Hematopoietic multipotent progenitor cell treated with erythropoietin and hydrocortisone succinate and interleukin-3 and kit ligand, for 4 days (in vitro differentiated cells): ENCODE measurements around the gene KLHL22.
"Not testable (repeated sequence)": the region's sequence is repeated elsewhere in the genome, so short reads cannot be mapped to it uniquely, and the experiment has no call there.

Experiments used
- DNase-seq: peaks from one replicate; pipeline ENCODE4 v3.0.0-alpha.2; 2015

The KLHL22 gene

GRCh38 chr22:20430720-20431510 is 64.7 kb downstream of the KLHL22 start:
- DNase-seq: peak; percentile 92

- no peak for DNase-seq
Observed at GRCh38 chr22:20430101-20430719, 65.4 kb downstream of the KLHL22 start.

GRCh38 chr22:20429254-20430100 is 66.1 kb downstream of the KLHL22 start:
- DNase-seq: peak; percentile 87

- DNase-seq: no peak
Observed at GRCh38 chr22:20428496-20429253, 66.9 kb downstream of the KLHL22 start.

- DNase-seq: no peak
Observed at GRCh38 chr22:20427945-20428417, 67.6 kb downstream of the KLHL22 start.

GRCh38 chr22:20427104-20427944 is 68.3 kb downstream of the KLHL22 start:
- no peak for DNase-seq

- DNase-seq: no peak
Observed at GRCh38 chr22:20426259-20426615, 69.4 kb downstream of the KLHL22 start.

GRCh38 chr22:20425566-20426258 is 69.9 kb downstream of the KLHL22 start:
- DNase-seq: peak; percentile 47

GRCh38 chr22:20424932-20425565 is 70.5 kb downstream of the KLHL22 start:
- DNase-seq: peak; percentile 68

- DNase-seq: no peak
Observed at GRCh38 chr22:20424568-20424931, 71.0 kb downstream of the KLHL22 start.

- DNase-seq: no peak
Observed at GRCh38 chr22:20423906-20424551, 71.6 kb downstream of the KLHL22 start.

GRCh38 chr22:20423008-20423905 is 72.3 kb downstream of the KLHL22 start:
- DNase-seq: no peak

- DNase-seq: peak; percentile 75
Observed at GRCh38 chr22:20422271-20423007, 73.2 kb downstream of the KLHL22 start.

- DNase-seq: no peak
Observed at GRCh38 chr22:20421507-20421874, 74.1 kb downstream of the KLHL22 start.

- DNase-seq: no peak
Observed at GRCh38 chr22:20420157-20420842, 75.3 kb downstream of the KLHL22 start.

- DNase-seq: no peak
Observed at GRCh38 chr22:20419664-20419951, 76.0 kb downstream of the KLHL22 start.

GRCh38 chr22:20418211-20418788 is 77.3 kb downstream of the KLHL22 start:
- peak; percentile 80 for DNase-seq

GRCh38 chr22:20415699-20416098 is 79.9 kb downstream of the KLHL22 start:
- DNase-seq: not testable (repeated sequence)
